Stimulated activated CD8-positive, alpha-beta memory T cell treated with anti-CD3 and anti-CD28 coated beads, Interleukin-4, amount 100 ng/mL, for 4 hours (primary cell): ENCODE results near the gene MSI1.

Source experiments
- DNase-seq, 2 donors: peaks; one replicate each; pipeline ENCODE4 v3.0.0-alpha.2; 2020; ENCODE audit warnings: low read depth in 2 of 2, low spot score in 1 of 2

The MSI1 gene

DNA sequence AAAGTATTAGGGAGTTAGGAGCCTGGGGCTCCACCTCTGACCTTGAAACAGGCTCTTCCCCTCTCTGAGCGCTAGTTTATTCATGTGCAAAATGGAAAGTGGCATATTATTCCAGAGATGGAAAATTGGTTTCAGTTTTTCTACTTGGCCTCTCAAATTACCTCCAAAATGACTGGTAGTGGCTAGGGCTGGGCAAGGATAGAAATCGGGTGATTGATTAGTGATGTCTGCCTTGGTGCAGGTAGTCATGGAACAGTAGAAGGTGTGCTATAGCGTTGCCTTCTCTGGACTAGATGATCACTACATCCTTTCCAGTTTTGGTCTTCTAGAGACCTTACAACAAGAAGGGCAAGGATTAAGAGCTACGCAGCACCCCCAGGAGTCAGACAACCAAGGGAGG lies 8.6 kb upstream of the MSI1 start:
- DNase-seq = no peak

- DNase-seq = no peak
These were observed 8.1 kb upstream of the MSI1 start for GRCh38 chr12:120376934-120377572.

- DNase-seq = no peak
These were observed 7.5 kb upstream of the MSI1 start for GRCh38 chr12:120376416-120376815.

DNA sequence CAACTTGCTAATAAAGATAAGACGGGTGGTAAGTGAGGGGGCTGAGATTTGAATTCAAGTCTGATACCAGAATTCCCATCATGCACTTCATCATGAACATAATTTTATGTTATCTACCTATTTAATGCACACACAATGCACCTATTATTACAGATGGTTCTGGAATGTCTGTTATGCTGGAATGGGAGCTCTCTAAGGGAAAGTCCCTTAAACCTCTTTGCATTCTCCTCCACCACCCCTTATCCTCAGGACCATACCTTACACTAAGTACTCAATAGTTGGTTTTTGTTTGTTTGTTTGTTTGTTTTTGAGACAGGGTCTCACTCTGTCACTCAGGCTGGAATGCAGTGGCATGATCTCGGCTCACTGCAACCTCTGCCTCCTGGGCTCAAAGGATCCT lies 7.0 kb upstream of the MSI1 start:
- no peak for DNase-seq

DNA sequence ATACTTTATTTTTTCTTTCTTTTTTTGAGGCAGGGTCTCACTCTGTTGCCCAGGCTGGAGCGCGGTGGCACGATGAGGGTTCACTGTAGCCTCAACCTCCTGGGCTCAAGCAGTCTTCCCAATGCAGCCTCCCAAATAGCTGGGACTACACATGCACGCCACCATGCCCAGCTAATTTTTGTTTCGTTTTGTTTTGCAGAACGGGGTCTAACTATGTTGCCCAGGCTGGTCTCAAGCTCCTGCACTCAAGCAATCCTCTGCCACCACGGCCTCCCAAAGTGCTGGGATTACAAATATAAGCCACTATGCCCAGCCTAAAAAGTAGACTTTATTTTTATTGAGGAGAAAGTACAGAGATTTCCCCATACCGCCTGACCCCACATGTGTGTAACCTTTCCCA lies 4.7 kb upstream of the MSI1 start:
- no peak for DNase-seq

DNA sequence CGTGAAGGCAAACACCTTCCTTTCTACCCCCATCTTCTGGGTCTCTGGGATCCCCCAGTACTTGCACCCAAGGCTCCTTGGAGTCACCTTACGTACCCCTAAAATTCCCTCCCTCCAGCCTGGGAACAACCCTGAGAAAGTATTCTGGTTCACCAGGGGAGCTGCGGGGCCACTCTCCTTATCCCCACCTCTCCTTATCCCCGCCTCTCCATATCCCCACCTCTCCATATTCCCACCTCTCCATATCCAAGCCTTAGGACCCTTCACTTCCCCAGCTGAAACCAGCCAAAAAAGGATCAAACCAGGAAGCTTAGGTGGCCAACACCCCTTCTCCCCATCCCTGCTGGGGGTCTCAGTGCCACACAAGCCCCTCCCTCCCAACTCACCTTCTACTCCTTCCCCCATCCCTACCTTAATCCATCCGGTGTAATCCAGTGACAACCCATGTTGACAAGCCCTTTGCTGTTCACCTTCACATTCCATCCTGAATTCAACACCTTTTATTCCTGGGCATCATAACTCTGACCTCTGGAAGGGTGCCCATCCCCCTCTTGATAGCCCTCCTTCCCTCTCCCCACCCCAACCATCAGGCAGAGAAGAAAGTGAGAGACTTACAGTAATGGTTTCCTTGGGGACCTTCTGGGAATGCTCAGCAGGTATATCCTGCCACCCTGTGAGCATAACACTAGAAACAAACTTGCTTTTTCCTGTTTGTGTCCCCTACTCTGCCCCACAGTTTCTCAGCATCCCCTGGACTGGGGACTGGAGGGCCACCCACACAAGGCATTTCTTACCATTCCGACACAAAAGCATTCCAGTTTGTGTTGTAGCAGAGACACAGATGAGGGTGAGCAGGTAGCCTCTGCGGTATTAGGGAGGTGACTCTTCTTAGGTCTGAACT lies 1.6 kb upstream of the MSI1 start:
- no peak for DNase-seq

GRCh38 chr12:120369603-120370342 lies 809 bp upstream of the MSI1 start:
- no peak for DNase-seq

GRCh38 chr12:120367924-120368788 lies 808 bp downstream of the MSI1 start:
- DNase-seq = no peak

- no peak for DNase-seq
These were observed 1.6 kb downstream of the MSI1 start for GRCh38 chr12:120367233-120367923.

GRCh38 chr12:120366845-120367232 lies 2.1 kb downstream of the MSI1 start:
- no peak for DNase-seq

DNA sequence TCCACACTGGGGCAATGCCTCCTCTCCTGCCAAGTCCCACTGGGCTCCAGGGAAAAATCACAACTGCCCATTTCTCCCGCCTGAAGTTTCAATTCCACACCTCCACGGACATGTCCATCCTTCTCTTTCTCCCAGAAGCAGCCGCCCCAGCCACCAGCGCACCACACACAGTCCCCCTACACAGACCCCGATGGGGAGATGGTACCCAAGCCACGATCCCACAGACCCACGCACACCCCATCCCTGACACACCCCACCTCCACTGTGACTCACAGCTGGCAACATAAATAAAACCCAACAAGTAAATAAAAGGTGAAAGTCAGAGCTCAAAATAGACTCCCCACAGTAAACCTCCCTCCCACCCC lies 2.6 kb downstream of the MSI1 start:
- no peak for DNase-seq

DNA sequence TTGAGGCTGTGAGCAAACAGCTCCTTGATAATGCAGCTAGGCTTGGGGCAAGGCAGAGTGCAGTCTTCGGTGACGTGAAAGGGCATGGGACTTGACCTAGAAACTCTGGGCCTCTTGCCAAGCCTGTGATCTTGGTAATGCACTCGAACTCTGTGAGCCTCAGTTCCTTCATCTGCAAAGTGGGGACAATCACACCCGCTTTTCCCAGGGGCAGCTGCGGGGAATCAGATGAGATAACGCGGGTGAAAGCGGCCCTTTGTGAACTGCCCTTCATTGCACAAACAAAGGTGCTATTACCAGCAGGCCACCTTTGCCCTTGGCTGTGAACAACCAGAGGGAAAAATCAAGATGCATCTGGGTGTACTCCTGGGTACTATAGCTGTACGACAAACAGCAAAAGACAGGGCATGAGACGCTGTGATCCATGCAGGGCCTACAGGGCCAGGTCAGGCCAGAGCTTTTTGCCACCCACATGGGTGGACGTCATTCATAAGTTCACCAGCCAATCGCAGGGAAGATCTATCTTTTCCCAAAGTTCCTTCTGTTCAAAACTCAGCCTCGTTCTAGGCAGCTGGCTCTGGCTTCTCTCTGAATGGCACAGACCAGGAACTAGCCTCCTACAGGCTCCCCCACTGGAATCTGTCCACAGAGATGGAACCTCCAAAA lies 3.2 kb downstream of the MSI1 start:
- no peak for DNase-seq

GRCh38 chr12:120364487-120364886 lies 4.5 kb downstream of the MSI1 start:
- no peak for DNase-seq

GRCh38 chr12:120363274-120363855 lies 5.6 kb downstream of the MSI1 start:
- no peak for DNase-seq

GRCh38 chr12:120362516-120363273 lies 6.3 kb downstream of the MSI1 start:
- DNase-seq = no peak

DNA sequence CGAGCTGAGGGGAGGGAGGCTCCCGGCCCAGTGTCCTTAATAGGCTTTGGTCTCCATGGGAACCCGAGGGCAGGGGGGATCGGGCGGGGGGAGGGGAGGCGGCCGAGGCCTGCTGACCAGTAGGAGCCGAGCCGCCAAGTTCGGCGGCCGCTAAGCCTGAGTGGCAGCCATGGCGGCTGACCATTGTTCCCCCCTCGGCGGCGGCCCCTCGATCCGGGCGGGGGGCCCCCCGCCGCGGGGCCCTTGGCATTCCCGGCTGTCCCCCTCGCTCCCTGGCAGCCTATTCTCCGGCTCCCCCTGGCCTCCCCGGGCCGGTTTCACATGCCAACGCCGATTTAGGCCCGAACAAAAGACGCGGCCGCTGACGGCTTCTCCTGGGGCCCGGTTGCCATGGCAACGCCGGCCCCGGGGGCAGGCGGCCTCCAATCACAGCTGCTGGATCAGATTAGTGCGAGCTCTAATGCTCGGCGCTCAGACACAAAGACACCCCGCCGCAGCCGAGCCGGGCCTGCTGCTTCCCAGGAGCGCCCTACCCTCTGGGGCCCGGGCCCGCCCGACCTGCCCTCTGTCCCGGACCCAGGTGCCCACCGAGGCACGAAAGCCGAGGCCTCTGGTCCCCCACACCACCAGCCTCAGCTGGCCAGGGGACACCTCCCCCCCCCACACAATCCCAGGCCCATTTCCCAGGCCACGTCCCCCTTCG lies 7.3 kb downstream of the MSI1 start:
- no peak for DNase-seq

- no peak for DNase-seq
These were observed 9.8 kb downstream of the MSI1 start for GRCh38 chr12:120359128-120359527.

- no peak for DNase-seq
These were observed 10.4 kb downstream of the MSI1 start for GRCh38 chr12:120358412-120359100.
